Measurements from ENCODE around the gene EPB41L4A. TPM values are rescaled to one million over a fixed set of nuclear protein-coding genes. Genes with fewer than 3 reads are reported as not detected.
"Not testable (repeated sequence)": the region's sequence is repeated elsewhere in the genome, so short reads cannot be mapped to it uniquely, and the experiment has no call there.

Gene EPB41L4A
- total and polyA plus RNA-seq, 12 donors: 6.2 to 28.4 (median 17.5) TPM

DNA sequence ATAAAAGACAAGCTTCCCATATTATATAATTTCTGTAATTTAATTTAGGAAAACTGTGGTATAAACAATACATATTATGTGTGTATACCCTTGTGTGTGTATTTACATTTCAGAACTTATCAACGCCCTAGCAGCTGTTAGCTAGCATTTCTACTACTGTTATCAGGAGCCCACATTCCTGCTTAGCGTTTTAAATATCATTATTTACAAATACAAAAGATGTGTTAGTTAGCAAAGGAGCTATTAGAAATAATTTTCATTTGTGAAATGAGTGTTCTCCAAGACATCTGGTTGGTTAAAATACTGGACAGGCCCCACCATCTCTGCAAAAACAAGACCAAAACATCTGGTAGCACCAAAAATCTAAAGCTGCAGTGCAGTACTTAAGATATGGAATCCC is 48.0 kb downstream of the EPB41L4A start:
- intact Hi-C loops (cut with DNase I): loop anchor here in 2 of 10 donors (5.0 kb wide), 2 partner anchors 36 to 41 kb away; no protein-coding TSS in a partner anchor
- ATAC-seq: no peak
- Histone ChIP-seq H3K27ac (no peak overlapping the region), H3K9me3 (no peaks in the 10 kb centered on the region), H3K4me3 (no peak overlapping the region), H3K27me3 (no peaks in the 10 kb centered on the region), H3K4me1 (peaks cover 2 to 81% (median 35%) of the 10 kb centered on the region in 9 donors), H3K36me3 (no peaks in the 10 kb centered on the region)
- no peak for DNase-seq
- 61 to 67% methylated on average over 2 of the region's 2 CpGs for WGBS, 2 donors
- TF ChIP-seq, protein P1, sequence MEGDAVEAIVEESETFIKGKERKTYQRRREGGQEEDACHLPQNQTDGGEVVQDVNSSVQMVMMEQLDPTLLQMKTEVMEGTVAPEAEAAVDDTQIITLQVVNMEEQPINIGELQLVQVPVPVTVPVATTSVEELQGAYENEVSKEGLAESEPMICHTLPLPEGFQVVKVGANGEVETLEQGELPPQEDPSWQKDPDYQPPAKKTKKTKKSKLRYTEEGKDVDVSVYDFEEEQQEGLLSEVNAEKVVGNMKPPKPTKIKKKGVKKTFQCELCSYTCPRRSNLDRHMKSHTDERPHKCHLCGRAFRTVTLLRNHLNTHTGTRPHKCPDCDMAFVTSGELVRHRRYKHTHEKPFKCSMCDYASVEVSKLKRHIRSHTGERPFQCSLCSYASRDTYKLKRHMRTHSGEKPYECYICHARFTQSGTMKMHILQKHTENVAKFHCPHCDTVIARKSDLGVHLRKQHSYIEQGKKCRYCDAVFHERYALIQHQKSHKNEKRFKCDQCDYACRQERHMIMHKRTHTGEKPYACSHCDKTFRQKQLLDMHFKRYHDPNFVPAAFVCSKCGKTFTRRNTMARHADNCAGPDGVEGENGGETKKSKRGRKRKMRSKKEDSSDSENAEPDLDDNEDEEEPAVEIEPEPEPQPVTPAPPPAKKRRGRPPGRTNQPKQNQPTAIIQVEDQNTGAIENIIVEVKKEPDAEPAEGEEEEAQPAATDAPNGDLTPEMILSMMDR (IDR thresholded peaks at IDR 0.05): no peak

- no peaks in the 10 kb centered on the region for H3K27me3 ChIP-seq
- DNase-seq (peak; percentile 30 to 44), ATAC-seq (peak in 7 of 8 donors; percentile 30 to 82 (median 61))
- no peaks in the 10 kb centered on the region for H3K36me3 ChIP-seq
- WGBS, 2 donors: 62 to 76% methylated on average over 4 of the region's 4 CpGs
- peak overlapping the region in 4 of 10 donors; percentile 12 to 52 (median 22) for H3K27ac ChIP-seq
- TF ChIP-seq, protein P1 (IDR thresholded peaks at IDR 0.05): no peak
- peaks cover 0 to 46% (median 18%) of the 10 kb centered on the region in 9 donors for H3K4me1 ChIP-seq
- H3K4me3 ChIP-seq: no peak overlapping the region
- intact Hi-C loops (cut with DNase I): no loop called here
- no peaks in the 10 kb centered on the region for H3K9me3 ChIP-seq
Observed at GRCh38 chr5:112367400-112367799, 51.7 kb downstream of the EPB41L4A start.

DNA sequence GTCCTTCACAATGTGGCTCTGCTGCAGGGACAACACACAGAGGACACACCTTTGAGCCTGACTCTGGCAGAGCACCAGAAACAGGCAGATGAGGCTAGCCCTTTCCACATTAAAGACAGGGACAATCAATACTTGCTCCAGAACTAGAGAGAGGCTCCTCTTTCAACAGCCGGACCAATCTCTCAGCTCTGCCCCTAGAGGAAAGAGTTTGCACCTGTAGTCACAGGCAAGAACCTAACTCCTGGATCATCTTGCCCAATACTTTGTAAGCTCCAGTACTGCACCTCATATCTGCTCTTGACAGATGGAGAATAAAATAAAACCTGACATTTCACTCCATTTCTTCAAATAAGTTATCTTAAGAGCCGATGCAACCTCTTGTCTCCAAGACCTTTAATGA is 52.1 kb downstream of the EPB41L4A start:
- Histone ChIP-seq H3K4me1 (peaks cover 0 to 44% (median 17%) of the 10 kb centered on the region in 9 donors), H3K27me3 (no peaks in the 10 kb centered on the region), H3K27ac (peak overlapping the region in 4 of 10 donors; percentile 11 to 15 (median 14)), H3K36me3 (no peaks in the 10 kb centered on the region), H3K9me3 (no peaks in the 10 kb centered on the region), H3K4me3 (no peak overlapping the region)
- intact Hi-C loops (cut with DNase I): no loop called here
- DNase-seq (no peak), ATAC-seq (peak in 6 of 8 donors; percentile 13 to 59 (median 32))
- WGBS, 2 donors: 42 to 44% methylated on average over 2 of the region's 2 CpGs
- TF ChIP-seq, protein P1 (IDR thresholded peaks at IDR 0.05): peak in 7 of 9 donors; percentile 13 to 38 (median 26)

- H3K27ac ChIP-seq; H3K36me3 ChIP-seq; intact Hi-C loops (cut with DNase I); ATAC-seq; H3K27me3 ChIP-seq; H3K4me3 ChIP-seq; DNase-seq; H3K9me3 ChIP-seq: not testable (repeated sequence)
- H3K4me1 ChIP-seq: peaks cover 0 to 13% (median under 1%) of the 10 kb centered on the region in 9 donors
- WGBS, 2 donors: 79 to 95% methylated on average over 26 of the region's 26 CpGs
Observed at GRCh38 chr5:112360740-112361139, 58.3 kb downstream of the EPB41L4A start.

- Histone ChIP-seq H3K9me3 (no peaks in the 10 kb centered on the region), H3K4me1 (peaks cover 0 to 28% (median 13%) of the 10 kb centered on the region in 9 donors), H3K27me3 (no peaks in the 10 kb centered on the region), H3K27ac (no peak overlapping the region), H3K4me3 (no peak overlapping the region), H3K36me3 (no peaks in the 10 kb centered on the region)
- intact Hi-C loops (cut with DNase I): no loop called here
- no peak for ATAC-seq
- TF ChIP-seq, protein P1 (IDR thresholded peaks at IDR 0.05): no peak
- no peak for DNase-seq
- WGBS, 2 donors: 90 to 95% methylated on average over 3 of the region's 3 CpGs
Observed at GRCh38 chr5:112356178-112356956, 62.7 kb downstream of the EPB41L4A start.

All from heart right ventricle (tissue), 16 donors.